Astrocyte of the cerebellum (primary cell): ENCODE data around the gene AKAP9.
"Not testable (repeated sequence)": the region's sequence is repeated elsewhere in the genome, so short reads cannot be mapped to it uniquely, and the experiment has no call there.

Experiments used
- DNase-seq: peaks from one replicate; pipeline ENCODE4 v3.0.0-alpha.2; 2011; ENCODE audit warnings: low read depth
- H3K4me3 ChIP-seq: 2 replicates; pipeline ENCODE4 v1.5.1; 2011; ENCODE audit warnings: mild to moderate bottlenecking, low read depth, low read length, moderate library complexity
- CTCF ChIP-seq: IDR thresholded peaks from 2 replicates; pipeline ENCODE4 v1.5.1; 2012; ENCODE audit warnings: low read length, low read depth, moderate library complexity, mild to moderate bottlenecking; ENCODE audit errors: missing control alignments
- in situ Hi-C: cut with HindIII; loops from 2 replicates; pipeline ENCODE4 v1.10.0; 2017; ENCODE audit warnings: low sequenced_read_pairs

The AKAP9 gene

GRCh38 chr7:91918356-91918755 is 22.3 kb upstream of the AKAP9 start:
- no peak overlapping the region for H3K4me3 ChIP-seq
- in situ Hi-C loops = no loop called here

GRCh38 chr7:91922857-91923256 is 17.8 kb upstream of the AKAP9 start:
- no peak overlapping the region for H3K4me3 ChIP-seq
- in situ Hi-C loops = no loop called here
- no peak for TF ChIP-seq CTCF
- no peak for DNase-seq

More at GRCh38 chr7:91918356-91918755, 22.3 kb upstream of the AKAP9 start:
- no peak for TF ChIP-seq CTCF
- no peak for DNase-seq

- no peak for DNase-seq
- in situ Hi-C loops = no loop called here
- no peak overlapping the region for H3K4me3 ChIP-seq
- TF ChIP-seq CTCF = no peak
Measured at GRCh38 chr7:91927912-91928311, 12.8 kb upstream of the AKAP9 start.

- no peak for DNase-seq
- in situ Hi-C loops = no loop called here
Measured at GRCh38 chr7:91929463-91929862, 11.2 kb upstream of the AKAP9 start.

GRCh38 chr7:91940171-91940570 is 491 bp upstream of the AKAP9 start:
- no peak for TF ChIP-seq CTCF
- no peak for DNase-seq
- in situ Hi-C loops = no loop called here
- peak overlapping the region; percentile 93 for H3K4me3 ChIP-seq

More at GRCh38 chr7:91929463-91929862, 11.2 kb upstream of the AKAP9 start:
- no peak overlapping the region for H3K4me3 ChIP-seq
- no peak for TF ChIP-seq CTCF

- TF ChIP-seq CTCF = no peak
- peak overlapping the region; percentile 93 for H3K4me3 ChIP-seq
- in situ Hi-C loops = no loop called here
- no peak for DNase-seq
Measured at GRCh38 chr7:91941450-91941849, 788 bp downstream of the AKAP9 start.

- in situ Hi-C loops = no loop called here
- peak overlapping the region; percentile 93 for H3K4me3 ChIP-seq
- TF ChIP-seq CTCF = no peak
- no peak for DNase-seq
Measured at GRCh38 chr7:91942312-91942711, 1.6 kb downstream of the AKAP9 start.

GRCh38 chr7:91944970-91945369 is 4.3 kb downstream of the AKAP9 start:
- in situ Hi-C loops = not testable (repeated sequence)

More at GRCh38 chr7:91944970-91945369, 4.3 kb downstream of the AKAP9 start:
- not testable (repeated sequence) for H3K4me3 ChIP-seq, DNase-seq
